Liver (tissue), 3 donors: ENCODE data around the gene HADHB.

Experiments used
- CTCF ChIP-seq: fragments of 150-350 bp; IDR thresholded peaks from 2 replicates; pipeline ENCODE4 v1.5.1; 2017; ENCODE audit warnings: improper control_type of control experiment, low read depth, low read length; ENCODE audit not compliant: missing input control
- FOXA1 ChIP-seq: IDR thresholded peaks from 2 replicates; pipeline ENCODE4 v1.6.1; 2016; ENCODE audit warnings: antibody characterized with exemption
- GABPA ChIP-seq, 2 donors: IDR thresholded peaks in 1 of 2; conservative IDR thresholded peaks in 1 of 2; 2 replicates each; pipeline ENCODE4 v1.6.1; 2016; ENCODE audit warnings: antibody characterized with exemption in 2 of 2, mild to moderate bottlenecking in 1 of 2, moderate library complexity in 1 of 2
- JUND ChIP-seq, 2 donors: IDR thresholded peaks; 2 replicates each; pipeline ENCODE4 v1.6.1; 2016; ENCODE audit warnings: antibody characterized with exemption in 2 of 2
- REST ChIP-seq: IDR thresholded peaks from 2 replicates; pipeline ENCODE4 v1.6.1; 2016; ENCODE audit warnings: antibody characterized with exemption, mild to moderate bottlenecking
- TAF1 ChIP-seq: conservative IDR thresholded peaks from 2 replicates; pipeline ENCODE4 v1.6.1; 2016; ENCODE audit warnings: antibody characterized with exemption, mild to moderate bottlenecking
- YY1 ChIP-seq: IDR thresholded peaks from 2 replicates; pipeline ENCODE4 v1.6.1; 2016; ENCODE audit warnings: antibody characterized with exemption, mild to moderate bottlenecking
- TF ChIP-seq, protein P1 (sequence below): IDR thresholded peaks from 2 replicates; pipeline ENCODE4 v1.6.1; 2016; ENCODE audit warnings: antibody characterized with exemption
- TF ChIP-seq, protein P2 (sequence below): IDR thresholded peaks from 2 replicates; pipeline ENCODE4 v1.6.1; 2016; ENCODE audit warnings: antibody characterized with exemption
- donor health status: healthy.
- donor health status: healthy.

GRCh38 chr2:26300234-26300925 lies 55.6 kb downstream of the HADHB start:
- TF ChIP-seq CTCF: no peak
- no peak for TF ChIP-seq TAF1
- TF ChIP-seq FOXA1: no peak
- TF ChIP-seq GABPA (IDR thresholded peaks at IDR 0.05 in 1 of 2, conservative IDR thresholded peaks at IDR 0.05 in 1 of 2): no peak
- no peak for TF ChIP-seq REST
- TF ChIP-seq, protein P1, sequence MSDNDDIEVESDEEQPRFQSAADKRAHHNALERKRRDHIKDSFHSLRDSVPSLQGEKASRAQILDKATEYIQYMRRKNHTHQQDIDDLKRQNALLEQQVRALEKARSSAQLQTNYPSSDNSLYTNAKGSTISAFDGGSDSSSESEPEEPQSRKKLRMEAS: no peak
- TF ChIP-seq YY1: no peak
- no peak for TF ChIP-seq JUND (IDR thresholded peaks at IDR 0.05)
- TF ChIP-seq, protein P2, sequence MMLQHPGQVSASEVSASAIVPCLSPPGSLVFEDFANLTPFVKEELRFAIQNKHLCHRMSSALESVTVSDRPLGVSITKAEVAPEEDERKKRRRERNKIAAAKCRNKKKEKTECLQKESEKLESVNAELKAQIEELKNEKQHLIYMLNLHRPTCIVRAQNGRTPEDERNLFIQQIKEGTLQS: no peak
